Muscle of arm (tissue), 12 donors: ENCODE measurements around the gene PRKN. TPM values are rescaled to one million over a fixed set of nuclear protein-coding genes. Genes with fewer than 3 reads are reported as not detected.

ENCODE experiments used
- DNase-seq: peaks from one replicate; pipeline ENCODE4 v3.0.0-alpha.2; 2013
- polyA plus RNA-seq, 12 donors: library from polyadenylated mRNA; unstranded; fragments of 120-200 nt; gene quantifications; one replicate each; pipeline ENCODE4 v1.2.1, GENCODE V29; 2013; ENCODE audit not compliant: insufficient read length in 12 of 12

PRKN gene
- polyA plus RNA-seq, 12 donors: 2.6 to 5.4 (median 3.9) TPM; not detected in 2

DNA sequence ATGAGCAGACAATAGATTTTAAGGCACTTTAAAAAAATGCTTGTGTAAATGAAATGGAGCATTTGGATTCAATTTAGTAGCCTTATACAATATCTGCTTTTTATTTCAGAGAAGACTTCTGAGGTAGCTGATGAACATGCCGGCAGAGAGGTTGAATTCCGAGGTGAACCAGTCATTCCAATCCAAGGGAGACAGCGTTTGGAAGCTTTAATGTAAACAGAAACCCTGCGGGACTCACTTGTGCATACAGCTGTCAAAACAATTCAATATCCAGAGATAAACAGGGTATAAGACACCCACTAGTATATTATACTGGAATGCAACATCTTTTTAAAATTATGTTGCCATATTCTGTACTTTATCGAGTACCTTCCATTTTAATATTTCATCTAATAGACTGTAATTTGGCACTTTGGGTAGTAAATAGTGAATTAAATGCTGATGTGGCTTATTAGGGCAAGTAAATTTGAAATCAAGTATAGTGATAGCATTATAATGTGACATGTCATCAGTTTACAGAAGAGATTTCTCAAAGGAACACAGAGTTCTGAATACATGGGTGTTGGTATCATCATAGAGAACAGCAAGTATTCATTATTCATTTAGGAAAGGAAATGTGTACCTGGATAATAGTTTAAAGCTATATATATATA lies 347.7 kb downstream of the PRKN start:
- no peak for DNase-seq

DNA sequence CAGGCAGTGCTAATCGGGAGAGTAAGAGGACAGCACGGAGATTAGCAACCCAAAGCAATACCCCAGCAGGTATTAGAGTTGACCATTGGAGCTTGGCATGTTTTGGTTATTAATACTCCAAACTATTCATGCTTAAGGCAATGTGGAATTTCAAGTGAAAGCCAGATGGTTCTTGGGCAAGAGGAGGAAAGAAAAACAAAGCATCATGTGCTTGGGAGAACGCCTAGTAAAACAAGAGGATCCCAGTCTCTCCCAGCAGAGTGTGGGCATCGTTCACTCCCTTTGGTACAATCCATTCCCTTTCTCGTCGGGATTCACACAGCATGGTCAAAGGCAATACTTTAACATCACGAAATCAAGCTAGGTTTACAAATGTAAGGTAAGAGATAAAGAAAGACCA lies 349.8 kb downstream of the PRKN start:
- no peak for DNase-seq

GRCh38 chr6:162373868-162374267 lies 353.7 kb downstream of the PRKN start:
- DNase-seq: no peak

DNA sequence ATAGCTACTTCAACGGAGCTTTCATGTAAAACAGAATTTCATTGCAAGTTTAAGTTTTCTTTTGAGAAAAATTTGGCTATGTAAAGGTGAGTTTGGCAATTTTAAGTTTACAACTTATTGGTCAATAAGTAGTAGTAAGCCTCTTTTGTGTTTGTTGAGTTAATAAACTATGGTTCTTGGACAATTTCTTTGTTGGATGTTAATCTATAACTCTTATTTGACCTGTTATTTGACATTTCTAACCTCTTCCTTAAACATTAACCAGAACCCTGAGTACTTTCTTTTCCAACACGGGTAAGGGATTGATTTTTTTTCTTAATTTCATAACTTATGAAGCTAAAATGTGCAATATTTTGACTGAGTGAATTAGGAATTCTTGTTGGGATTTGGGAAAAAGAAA lies 354.4 kb downstream of the PRKN start:
- no peak for DNase-seq

GRCh38 chr6:162372106-162372505 lies 355.5 kb downstream of the PRKN start:
- no peak for DNase-seq

DNA sequence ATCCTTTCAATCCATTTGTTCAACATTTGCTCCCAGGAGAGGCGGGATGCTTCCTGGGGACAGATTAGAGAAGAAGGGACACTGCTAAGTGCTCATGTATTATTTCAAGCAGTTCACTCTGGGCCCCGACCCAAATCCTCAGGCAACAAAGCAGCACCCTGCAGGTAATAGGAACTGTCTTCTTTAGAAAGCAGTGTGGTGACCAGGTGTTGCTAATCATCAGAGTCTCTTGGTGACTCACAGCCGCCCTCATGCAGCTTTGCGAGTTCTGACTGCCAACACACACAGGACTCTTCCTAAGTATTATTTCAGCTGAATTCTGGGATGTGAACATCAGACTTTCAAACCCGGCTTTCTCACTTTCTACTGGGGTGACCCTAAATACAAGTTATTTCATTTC lies 356.4 kb downstream of the PRKN start:
- DNase-seq: no peak

- no peak for DNase-seq
These were observed 358.5 kb downstream of the PRKN start for GRCh38 chr6:162369091-162369490.

GRCh38 chr6:162364488-162364887 lies 363.1 kb downstream of the PRKN start:
- no peak for DNase-seq

DNA sequence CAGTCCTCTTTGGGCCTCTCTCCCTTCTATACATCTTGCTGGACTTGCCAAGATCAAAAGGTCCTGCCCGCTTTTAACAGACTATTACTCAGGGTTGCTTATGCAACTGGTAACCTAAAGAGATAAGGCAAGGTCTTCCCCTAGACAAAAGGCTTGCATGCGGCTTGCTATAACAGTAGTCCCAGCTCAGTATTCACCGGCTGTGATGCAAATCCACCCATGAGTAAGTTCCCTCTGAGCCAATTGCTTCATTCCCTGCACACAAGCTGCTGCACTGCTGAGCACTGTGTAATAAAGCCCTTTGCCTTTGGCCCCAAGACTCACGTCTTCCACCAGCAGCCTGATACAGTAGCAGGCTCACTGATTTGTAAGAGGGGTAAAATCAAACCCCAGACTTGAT lies 363.8 kb downstream of the PRKN start:
- DNase-seq: no peak

DNA sequence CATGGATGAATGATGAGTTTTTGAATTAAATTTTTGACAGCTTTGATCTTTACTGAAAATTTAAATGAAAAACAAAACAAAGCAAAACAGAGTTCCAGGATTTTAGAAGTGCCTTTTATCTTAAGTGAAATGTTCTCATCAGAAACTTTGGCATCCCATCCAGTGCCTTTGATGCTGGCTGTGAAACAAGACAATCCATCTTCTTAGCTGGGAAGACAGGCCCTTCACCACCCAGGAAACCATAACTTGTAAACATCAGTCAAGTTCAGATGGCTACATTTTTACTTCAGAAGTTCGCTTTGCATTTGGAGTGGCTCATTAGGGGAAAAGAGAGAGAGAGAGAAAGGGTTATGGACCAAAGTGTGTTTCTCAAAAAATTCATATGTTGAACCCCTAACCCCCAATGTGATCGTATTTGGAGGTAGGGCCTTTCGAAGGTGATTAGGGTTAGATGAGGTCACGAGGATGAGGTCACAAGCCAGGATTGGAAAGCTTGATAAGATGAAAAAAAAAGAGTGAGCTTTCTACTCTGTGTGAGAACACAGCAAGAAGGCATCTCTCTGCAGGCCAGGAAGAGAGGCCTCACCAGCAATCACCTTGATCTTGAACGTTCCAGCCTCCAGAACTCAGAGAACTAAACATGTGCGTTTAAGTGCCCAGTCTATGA lies 366.5 kb downstream of the PRKN start:
- DNase-seq: no peak

DNA sequence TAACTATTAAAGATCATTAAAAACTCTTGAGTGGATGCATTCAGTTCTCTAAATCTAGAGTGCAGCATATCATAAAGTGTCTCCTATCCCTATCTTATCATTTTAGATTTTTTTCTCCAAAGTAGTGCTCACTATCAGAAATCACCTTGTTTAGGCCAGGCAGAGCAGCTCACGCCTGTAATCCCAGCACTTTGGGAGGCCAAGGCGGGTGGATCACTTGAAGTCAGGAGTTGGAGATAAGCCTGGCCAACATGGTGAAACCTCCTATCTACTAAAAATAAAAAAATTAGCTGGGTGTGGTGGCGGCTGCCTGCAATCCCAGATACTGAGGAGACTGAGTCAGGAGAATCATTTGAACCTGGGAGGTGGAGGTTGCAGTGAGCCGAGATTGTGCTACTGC lies 368.9 kb downstream of the PRKN start:
- no peak for DNase-seq

DNA sequence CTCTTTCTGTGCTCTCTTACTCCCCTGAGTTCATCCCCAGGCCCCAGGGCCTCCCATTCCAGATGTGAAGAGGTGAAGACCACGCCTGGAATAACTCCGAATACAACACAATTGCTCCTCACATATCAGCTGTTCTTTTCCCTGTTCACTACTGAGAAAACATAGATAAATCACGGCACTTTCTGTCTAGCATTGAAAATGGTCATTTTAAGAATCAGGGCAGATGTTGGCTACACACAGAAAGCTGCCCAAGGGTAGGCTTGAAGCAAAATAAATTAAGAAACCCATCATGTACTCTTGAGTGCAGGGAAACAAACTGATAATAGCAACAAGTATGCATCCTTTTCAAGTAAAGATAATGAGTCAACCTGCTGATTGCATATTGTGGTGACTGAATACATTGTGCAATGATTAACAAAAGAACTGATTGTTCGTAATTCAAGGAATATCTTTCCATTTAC lies 382.5 kb downstream of the PRKN start:
- DNase-seq: peak; percentile 38

GRCh38 chr6:162344646-162345010 lies 382.9 kb downstream of the PRKN start:
- DNase-seq: peak; percentile 21

GRCh38 chr6:162343936-162344645 lies 383.5 kb downstream of the PRKN start:
- DNase-seq: peak; percentile 67

DNA sequence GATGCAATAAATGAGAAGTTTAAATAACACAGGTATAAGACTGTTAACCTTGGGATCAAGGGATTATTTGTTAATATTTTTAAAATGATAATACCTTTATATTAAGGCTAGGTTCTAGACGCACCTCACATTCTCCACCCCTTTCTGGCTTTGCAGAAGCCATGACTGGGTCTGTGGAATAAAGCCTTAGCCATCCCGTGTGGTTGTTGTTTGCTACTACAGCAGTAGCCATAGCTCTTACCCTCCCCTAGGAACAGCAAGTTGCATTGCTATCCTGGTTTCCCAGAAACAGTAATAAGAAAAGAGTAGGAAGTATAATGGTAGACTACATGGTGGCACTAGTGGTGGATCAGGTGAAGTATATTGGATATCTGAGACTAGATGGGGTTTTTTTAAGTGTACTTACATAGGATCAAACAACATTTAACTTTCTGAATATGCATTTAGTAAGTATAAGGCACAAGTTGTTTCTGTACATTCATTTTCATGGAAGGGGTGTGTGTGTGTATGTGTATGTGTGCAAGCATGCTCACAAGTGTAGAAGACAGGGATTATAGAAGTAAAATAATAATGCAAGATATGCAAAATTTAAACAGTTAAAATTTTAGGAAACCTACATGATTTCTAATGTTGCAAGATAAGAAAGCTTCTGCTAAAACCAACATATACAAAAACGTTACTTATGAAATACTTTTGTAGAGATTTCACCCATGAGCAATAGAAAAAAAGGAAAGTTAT lies 384.2 kb downstream of the PRKN start:
- DNase-seq: no peak

DNA sequence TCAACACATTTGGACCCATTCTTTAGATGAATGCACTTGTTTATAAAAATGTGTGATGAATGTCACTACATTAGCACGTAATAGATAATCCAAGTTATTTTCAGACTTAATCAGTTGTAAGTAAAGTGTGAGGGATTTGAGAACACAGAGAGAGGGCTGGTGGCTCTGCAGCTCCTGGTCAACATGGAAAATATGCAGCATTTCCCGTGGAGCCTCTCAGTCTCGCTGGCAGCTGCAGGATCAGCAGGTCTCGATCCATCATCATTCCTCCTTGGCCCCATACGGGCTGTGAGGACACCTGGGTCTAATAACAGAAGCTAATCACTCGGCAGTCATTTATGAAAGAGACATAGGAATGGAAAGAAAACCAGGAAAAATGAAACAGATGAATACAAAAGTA lies 390.2 kb downstream of the PRKN start:
- DNase-seq: no peak

DNA sequence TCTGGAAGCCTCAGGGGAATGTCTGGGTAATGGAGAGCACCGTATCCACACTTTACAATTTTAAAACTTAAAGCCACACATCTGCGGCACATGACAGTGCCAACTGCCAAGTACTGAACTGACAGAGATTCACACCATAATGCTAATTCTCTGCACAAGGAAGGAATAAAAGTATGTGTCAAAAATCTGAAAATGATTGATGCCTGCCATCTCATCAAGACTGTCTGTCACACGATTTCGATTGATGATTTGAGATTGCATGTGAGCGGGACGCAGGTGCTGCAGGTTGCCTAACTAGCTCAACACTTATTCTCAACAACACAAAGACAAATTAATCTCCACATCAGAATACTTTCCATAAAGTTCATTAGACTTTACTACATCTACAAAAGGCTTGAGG lies 391.2 kb downstream of the PRKN start:
- DNase-seq: no peak

DNA sequence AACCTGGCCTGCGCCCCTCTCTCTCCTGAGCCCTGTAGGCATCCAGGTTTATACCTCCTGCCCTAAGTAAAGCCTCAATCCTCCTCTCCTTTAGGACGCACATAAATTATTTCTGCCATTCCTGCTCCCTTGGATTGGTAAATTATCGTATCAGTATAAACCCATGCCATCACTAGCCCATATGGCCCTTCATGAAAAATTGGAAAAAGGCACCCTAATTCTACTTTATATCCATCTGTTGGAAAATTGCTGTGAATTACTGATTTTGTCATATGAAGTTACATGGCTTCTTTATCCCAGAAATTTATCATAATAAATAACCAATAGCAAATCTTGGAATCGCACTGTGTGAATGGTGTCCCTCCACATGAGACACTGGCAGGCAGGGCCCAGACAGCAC lies 395.2 kb downstream of the PRKN start:
- no peak for DNase-seq

DNA sequence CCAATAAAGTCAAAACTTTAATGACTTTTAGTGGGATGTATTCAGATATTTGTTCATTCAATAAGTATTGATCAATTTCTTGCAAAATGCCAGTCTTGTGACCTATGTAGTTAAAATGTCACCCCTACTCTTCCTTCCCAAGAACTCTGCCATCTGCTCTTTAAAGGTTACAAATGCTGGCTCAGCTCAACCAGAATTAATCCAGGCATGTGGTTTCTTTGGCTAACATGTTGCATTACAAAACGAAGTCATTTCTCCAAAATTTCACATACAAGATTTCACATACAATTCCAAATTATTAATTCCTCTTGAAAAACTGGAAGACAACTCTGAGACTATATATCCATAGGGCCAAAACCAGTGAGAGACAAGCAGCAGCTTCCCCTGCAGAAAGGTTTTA lies 395.7 kb downstream of the PRKN start:
- DNase-seq: no peak

DNA sequence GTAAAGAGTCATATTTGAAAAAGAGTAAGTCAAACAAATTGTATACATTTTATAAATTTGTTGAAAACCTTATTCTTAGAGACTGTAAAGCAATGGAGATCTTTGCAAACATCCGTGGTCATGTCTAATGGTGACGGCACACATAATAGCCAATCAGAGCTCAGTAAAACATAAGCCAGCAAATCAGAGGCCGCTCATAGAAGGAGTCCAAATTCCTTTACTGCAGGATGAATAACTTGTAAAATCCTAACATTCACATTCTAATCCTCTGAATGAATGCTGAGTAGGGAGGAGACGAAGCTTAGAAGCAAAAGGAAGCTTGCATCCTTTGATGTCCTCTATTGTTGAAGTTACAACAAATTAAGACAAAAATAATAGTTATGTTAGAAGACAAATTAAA lies 401.7 kb downstream of the PRKN start:
- no peak for DNase-seq

DNA sequence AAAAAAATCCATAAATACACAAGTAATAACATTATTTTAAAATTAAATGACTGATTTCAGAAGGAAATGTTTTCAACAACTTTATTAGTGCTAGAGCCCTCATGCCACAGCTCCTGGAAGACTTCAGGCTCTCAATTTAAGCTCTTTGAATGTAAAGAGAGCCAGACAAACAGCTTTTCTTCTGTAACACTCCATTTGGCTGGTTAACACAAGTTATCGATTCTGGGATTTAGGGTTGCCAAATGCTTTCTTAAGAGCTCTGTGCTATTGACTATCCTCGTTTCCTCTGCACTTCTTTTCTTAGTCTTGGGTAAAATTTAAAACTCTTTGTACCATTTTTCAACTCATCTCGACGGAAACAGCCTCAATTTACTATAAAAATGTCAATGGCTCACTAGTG lies 402.5 kb downstream of the PRKN start:
- DNase-seq: no peak

DNA sequence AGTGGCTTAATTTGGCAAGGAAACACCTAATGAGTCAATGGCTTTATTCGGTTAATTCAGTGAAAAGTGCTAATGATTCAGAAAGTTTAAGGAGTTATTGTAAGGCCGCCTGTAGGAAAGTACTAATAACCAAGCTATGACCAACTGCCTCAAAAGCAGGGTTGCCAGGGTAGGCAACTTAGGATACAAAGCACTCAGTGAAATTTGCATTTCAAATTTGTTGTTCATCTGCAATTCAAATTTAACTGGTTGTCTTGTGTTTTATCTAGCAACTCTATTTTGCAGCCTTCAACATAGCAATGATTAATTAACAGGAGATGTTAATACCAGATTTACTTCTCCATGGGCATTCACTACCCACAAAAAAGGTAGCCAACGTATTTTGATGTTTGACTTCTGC lies 412.3 kb downstream of the PRKN start:
- DNase-seq: no peak
